Liver (tissue), 9 donors: ENCODE data around the gene MYBPC1. TPM values are rescaled to one million over a fixed set of nuclear protein-coding genes. Genes with fewer than 3 reads are reported as not detected.
"Not testable (repeated sequence)": the region's sequence is repeated elsewhere in the genome, so short reads cannot be mapped to it uniquely, and the experiment has no call there.

Source experiments
- DNase-seq: peaks from one replicate; pipeline ENCODE4 v3.0.0-alpha.2; 2017; ENCODE audit warnings: low spot score
- H3K27ac ChIP-seq, 2 donors: one replicate each; pipeline ENCODE4 v1.7.0; 2013; ENCODE audit warnings: inconsistent platforms in 2 of 2, low read length in 2 of 2, control low read depth in 1 of 2, low read depth in 1 of 2, mild to moderate bottlenecking in 1 of 2
- H3K27me3 ChIP-seq, 4 donors: one replicate each; pipeline versions ENCODE4 v1.6.1 to v1.7.0; 2013; ENCODE audit warnings: low read length in 3 of 4, inconsistent platforms in 1 of 4, mild to moderate bottlenecking in 1 of 4, moderate library complexity in 1 of 4; ENCODE audit not compliant: control insufficient read depth in 4 of 4, insufficient read depth in 4 of 4
- H3K36me3 ChIP-seq, 4 donors: one replicate each; pipeline versions ENCODE4 v1.6.1 to v1.7.0; 2013; ENCODE audit warnings: low read length in 3 of 4, mild to moderate bottlenecking in 3 of 4, low read depth in 1 of 4, moderate library complexity in 1 of 4; ENCODE audit not compliant: control insufficient read depth in 4 of 4, insufficient read depth in 3 of 4
- H3K4me1 ChIP-seq, 4 donors: one replicate each; pipeline versions ENCODE4 v1.6.1 to v1.7.0; 2013; ENCODE audit warnings: low read length in 3 of 4, mild to moderate bottlenecking in 3 of 4, moderate library complexity in 1 of 4; ENCODE audit not compliant: control insufficient read depth in 4 of 4, insufficient read depth in 4 of 4
- H3K4me3 ChIP-seq, 3 donors: one replicate each; pipeline versions ENCODE4 v1.6.1 to v1.7.0; 2013; ENCODE audit warnings: low read length in 3 of 3, control low read depth in 1 of 3, low read depth in 1 of 3, mild to moderate bottlenecking in 1 of 3
- H3K9ac ChIP-seq, 2 donors: one replicate each; pipeline ENCODE4 v1.7.0; 2013; ENCODE audit warnings: low read length in 2 of 2, mild to moderate bottlenecking in 2 of 2, moderate library complexity in 2 of 2, control low read depth in 1 of 2, low read depth in 1 of 2
- H3K9me3 ChIP-seq, 4 donors: one replicate each; pipeline versions ENCODE4 v1.6.1 to v1.7.0; 2013; ENCODE audit warnings: low read length in 3 of 4; ENCODE audit not compliant: control insufficient read depth in 4 of 4
- ATF3 ChIP-seq: IDR thresholded peaks from 2 replicates; pipeline ENCODE4 v1.6.1; 2016; ENCODE audit warnings: antibody characterized with exemption
- CTCF ChIP-seq: fragments of 150-350 bp; IDR thresholded peaks from 2 replicates; pipeline ENCODE4 v1.5.1; 2017; ENCODE audit warnings: improper control_type of control experiment, low read depth, low read length; ENCODE audit not compliant: missing input control
- EGR1 ChIP-seq, 2 donors: IDR thresholded peaks; 2 replicates each; pipeline ENCODE4 v1.6.1; 2016 to 2018; ENCODE audit warnings: antibody characterized with exemption in 2 of 2, low read depth in 2 of 2
- FOXA1 ChIP-seq: IDR thresholded peaks from 2 replicates; pipeline ENCODE4 v1.6.1; 2016; ENCODE audit warnings: antibody characterized with exemption
- FOXA2 ChIP-seq: IDR thresholded peaks from 2 replicates; pipeline ENCODE4 v1.6.1; 2016; ENCODE audit warnings: antibody characterized with exemption
- GABPA ChIP-seq, 2 donors: IDR thresholded peaks in 1 of 2; conservative IDR thresholded peaks in 1 of 2; 2 replicates each; pipeline ENCODE4 v1.6.1; 2016; ENCODE audit warnings: antibody characterized with exemption in 2 of 2, mild to moderate bottlenecking in 1 of 2, moderate library complexity in 1 of 2
- HNF4A ChIP-seq, 2 donors: conservative IDR thresholded peaks; 2 replicates each; pipeline ENCODE4 v1.6.1; 2016; ENCODE audit warnings: antibody characterized with exemption in 2 of 2, mild to moderate bottlenecking in 2 of 2
- HNF4G ChIP-seq: IDR thresholded peaks from 2 replicates; pipeline ENCODE4 v1.6.1; 2016; ENCODE audit warnings: antibody characterized with exemption
- JUND ChIP-seq, 2 donors: IDR thresholded peaks; 2 replicates each; pipeline ENCODE4 v1.6.1; 2016; ENCODE audit warnings: antibody characterized with exemption in 2 of 2
- MAX ChIP-seq: IDR thresholded peaks from 2 replicates; pipeline ENCODE4 v1.6.1; 2016; ENCODE audit warnings: antibody characterized with exemption
- NR2F2 ChIP-seq: IDR thresholded peaks from 2 replicates; pipeline ENCODE4 v1.6.1; 2016; ENCODE audit warnings: antibody characterized with exemption
- RAD21 ChIP-seq, 2 donors: IDR thresholded peaks; 2 replicates each; pipeline ENCODE4 v1.6.1; 2016; ENCODE audit warnings: antibody characterized with exemption in 2 of 2, mild to moderate bottlenecking in 2 of 2
- REST ChIP-seq: IDR thresholded peaks from 2 replicates; pipeline ENCODE4 v1.6.1; 2016; ENCODE audit warnings: antibody characterized with exemption, mild to moderate bottlenecking
- RXRA ChIP-seq, 2 donors: IDR thresholded peaks; 2 replicates each; pipeline ENCODE4 v1.6.1; 2017 to 2018; ENCODE audit warnings: antibody characterized with exemption in 2 of 2, mild to moderate bottlenecking in 1 of 2
- SP1 ChIP-seq: IDR thresholded peaks from 2 replicates; pipeline ENCODE4 v1.6.1; 2018; ENCODE audit warnings: antibody characterized with exemption, mild to moderate bottlenecking
- TAF1 ChIP-seq: conservative IDR thresholded peaks from 2 replicates; pipeline ENCODE4 v1.6.1; 2016; ENCODE audit warnings: antibody characterized with exemption, mild to moderate bottlenecking
- YY1 ChIP-seq: IDR thresholded peaks from 2 replicates; pipeline ENCODE4 v1.6.1; 2016; ENCODE audit warnings: antibody characterized with exemption, mild to moderate bottlenecking
- ZBTB33 ChIP-seq: IDR thresholded peaks from 2 replicates; pipeline ENCODE4 v1.6.1; 2016; ENCODE audit warnings: antibody characterized with exemption
- WGBS: extraction: QIAGEN DNeasy Blood & Tissue Kit; methylation state at CpG from one replicate; pipeline ENCODE4 v1.1.7; 2013; 5-methylcytosine and 5-hydroxymethylcytosine counted together
- polyA plus RNA-seq, 2 donors: library from polyadenylated mRNA; stranded (reverse) in 1 of 2; unstranded in 1 of 2; fragments of 200-250 nt in 1 of 2; fragments of >200 nt in 1 of 2; fragmentation: Nextera tagmentation in 1 of 2; extraction: Ambion mirVana in 1 of 2; gene quantifications; one replicate each; pipeline versions ENCODE4 v1.2.1 to v1.2.3, GENCODE V29; 2013 to 2015
- total RNA-seq, 2 donors: library from RNA; depleted of rRNA; stranded (reverse); fragments of >200 nt; gene quantifications; one replicate each; pipeline ENCODE4 v1.2.3, GENCODE V29; 2014
- donor health status: healthy.
- donor health status: healthy.
- donor health status: healthy.
- donor health status: healthy.
- donor health status: healthy.

Gene MYBPC1
- total and polyA plus RNA-seq, 4 donors, result under 0.01 TPM; not detected in 3

GRCh38 chr12:101557094-101557493, 37.7 kb upstream of the MYBPC1 start:
- 71% methylated on average over 4 of the region's 4 CpGs for WGBS
- H3K36me3 ChIP-seq, result no peaks in the 10 kb centered on the region
- no peaks in the 10 kb centered on the region for H3K27me3 ChIP-seq
- no peak for TF ChIP-seq YY1
- TF ChIP-seq FOXA2, result no peak
- TF ChIP-seq MAX, result no peak
- no peak for TF ChIP-seq CTCF
- no peak for TF ChIP-seq ZBTB33
- no peak for TF ChIP-seq GABPA (IDR thresholded peaks at IDR 0.05 in 1 of 2, conservative IDR thresholded peaks at IDR 0.05 in 1 of 2)
- TF ChIP-seq ATF3, result no peak
- no peak for TF ChIP-seq FOXA1
- no peak for TF ChIP-seq HNF4A (conservative IDR thresholded peaks at IDR 0.05)
- TF ChIP-seq SP1, result no peak
- no peak for TF ChIP-seq NR2F2
- TF ChIP-seq JUND (IDR thresholded peaks at IDR 0.05), result no peak
- no peak for TF ChIP-seq RAD21 (IDR thresholded peaks at IDR 0.05)
- no peak for TF ChIP-seq EGR1 (IDR thresholded peaks at IDR 0.05; ENCODE audit: low read depth in 2 of 2)
- no peak for TF ChIP-seq REST
- no peak for TF ChIP-seq TAF1
- TF ChIP-seq RXRA (IDR thresholded peaks at IDR 0.05), result no peak
- TF ChIP-seq HNF4G, result no peak
- no peak overlapping the region for H3K4me3 ChIP-seq
- no peaks in the 10 kb centered on the region for H3K4me1 ChIP-seq
- no peak overlapping the region for H3K27ac ChIP-seq
- no peaks in the 10 kb centered on the region for H3K9me3 ChIP-seq
- no peak overlapping the region for H3K9ac ChIP-seq
- DNase-seq, result no peak

- not testable (repeated sequence) for H3K4me3 ChIP-seq, H3K9ac ChIP-seq, H3K27me3 ChIP-seq, H3K36me3 ChIP-seq, H3K9me3 ChIP-seq, DNase-seq, H3K27ac ChIP-seq, H3K4me1 ChIP-seq
- WGBS, result 95% methylated on average over 7 of the region's 7 CpGs
Measured at GRCh38 chr12:101558726-101559125, 36.0 kb upstream of the MYBPC1 start.
